ENCODE data around the gene PLEKHB1.

Gene PLEKHB1

DNA sequence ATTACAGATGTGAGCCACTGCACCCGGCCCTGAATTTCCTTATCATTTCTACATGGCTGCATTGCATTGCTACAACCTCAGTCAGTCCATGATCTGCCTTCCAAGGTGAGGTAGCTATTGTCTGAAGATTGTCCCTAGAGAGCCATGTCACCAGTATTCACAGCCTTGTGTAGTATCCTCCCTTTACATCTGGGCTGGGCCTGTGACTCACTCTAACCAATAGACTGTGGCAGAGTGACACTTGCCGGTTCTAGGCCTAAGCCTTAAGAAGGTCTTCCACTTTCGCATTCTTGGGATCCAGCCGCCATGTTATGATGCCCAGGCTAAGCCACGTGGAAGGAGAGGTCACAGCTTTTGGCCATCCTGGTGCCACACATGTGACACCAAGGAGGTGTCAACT lies 10.1 kb upstream of the PLEKHB1 start:
- TF ChIP-seq, protein P1, sequence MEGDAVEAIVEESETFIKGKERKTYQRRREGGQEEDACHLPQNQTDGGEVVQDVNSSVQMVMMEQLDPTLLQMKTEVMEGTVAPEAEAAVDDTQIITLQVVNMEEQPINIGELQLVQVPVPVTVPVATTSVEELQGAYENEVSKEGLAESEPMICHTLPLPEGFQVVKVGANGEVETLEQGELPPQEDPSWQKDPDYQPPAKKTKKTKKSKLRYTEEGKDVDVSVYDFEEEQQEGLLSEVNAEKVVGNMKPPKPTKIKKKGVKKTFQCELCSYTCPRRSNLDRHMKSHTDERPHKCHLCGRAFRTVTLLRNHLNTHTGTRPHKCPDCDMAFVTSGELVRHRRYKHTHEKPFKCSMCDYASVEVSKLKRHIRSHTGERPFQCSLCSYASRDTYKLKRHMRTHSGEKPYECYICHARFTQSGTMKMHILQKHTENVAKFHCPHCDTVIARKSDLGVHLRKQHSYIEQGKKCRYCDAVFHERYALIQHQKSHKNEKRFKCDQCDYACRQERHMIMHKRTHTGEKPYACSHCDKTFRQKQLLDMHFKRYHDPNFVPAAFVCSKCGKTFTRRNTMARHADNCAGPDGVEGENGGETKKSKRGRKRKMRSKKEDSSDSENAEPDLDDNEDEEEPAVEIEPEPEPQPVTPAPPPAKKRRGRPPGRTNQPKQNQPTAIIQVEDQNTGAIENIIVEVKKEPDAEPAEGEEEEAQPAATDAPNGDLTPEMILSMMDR (IDR thresholded peaks at IDR 0.05; ENCODE audit: extremely low read depth, missing control alignments) = no peak
- DNase-seq (ENCODE audit: low spot score) = no peak

DNA sequence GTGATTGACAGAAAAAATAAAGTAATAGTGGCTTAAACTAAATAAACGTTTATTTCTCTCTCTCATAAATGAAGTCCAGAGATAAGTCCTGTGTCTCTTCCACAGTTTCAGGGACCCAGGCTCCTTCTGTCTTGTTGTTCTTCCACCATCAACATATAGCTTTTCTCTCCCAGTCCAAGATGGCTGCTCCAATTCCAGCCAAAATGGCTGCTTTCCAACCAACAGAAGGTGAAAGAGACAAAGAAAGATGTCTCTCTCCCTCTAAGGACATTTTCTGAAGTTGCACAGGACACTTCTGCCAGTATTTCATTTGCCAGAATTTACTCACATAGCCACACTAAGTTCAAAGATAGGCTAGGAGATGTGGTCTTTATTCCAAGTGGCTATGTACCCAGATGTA lies 9.4 kb upstream of the PLEKHB1 start:
- DNase-seq (ENCODE audit: low spot score) = no peak
- TF ChIP-seq, protein P1 (IDR thresholded peaks at IDR 0.05; ENCODE audit: extremely low read depth, missing control alignments) = no peak

DNA sequence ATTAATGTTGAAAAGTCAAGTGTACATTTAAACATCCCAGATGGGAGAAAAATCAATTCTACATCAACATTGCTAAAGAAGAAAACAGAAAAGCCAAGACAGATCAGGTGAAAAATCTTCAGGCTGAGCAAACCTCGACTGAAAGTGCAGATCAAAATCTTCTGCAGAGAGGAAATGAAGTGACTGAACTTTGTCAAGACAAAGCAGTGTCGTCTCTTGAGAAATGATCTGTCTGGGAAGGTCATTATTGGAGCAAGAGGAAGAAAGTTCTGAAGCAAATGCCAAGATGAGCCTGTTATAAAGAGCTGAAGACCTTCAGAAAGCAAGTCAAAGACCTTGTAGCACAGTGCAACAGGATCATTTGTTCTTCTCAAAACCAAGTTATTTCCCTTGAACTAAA lies 5.8 kb upstream of the PLEKHB1 start:
- TF ChIP-seq, protein P1 (IDR thresholded peaks at IDR 0.05; ENCODE audit: extremely low read depth, missing control alignments) = no peak
- DNase-seq (ENCODE audit: low spot score) = no peak

DNA sequence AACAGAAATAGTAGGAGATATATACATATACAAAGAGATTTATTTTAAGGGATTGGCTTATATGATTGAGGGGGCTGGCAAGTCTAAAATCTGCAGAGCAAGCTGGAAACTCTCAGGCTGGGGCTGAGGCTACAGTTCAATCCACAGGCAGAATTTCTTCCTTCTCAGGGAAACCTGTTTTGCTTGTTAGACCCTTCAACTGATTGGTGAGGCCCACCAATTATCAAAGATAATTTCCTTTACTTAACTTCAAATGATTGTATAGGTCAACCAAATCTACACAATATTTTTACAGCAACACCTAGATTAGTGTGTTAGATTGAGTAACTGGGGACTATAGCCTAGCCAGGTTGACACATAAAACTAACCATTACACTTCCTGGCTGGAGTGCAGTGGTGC lies 4.7 kb upstream of the PLEKHB1 start:
- TF ChIP-seq, protein P1 (IDR thresholded peaks at IDR 0.05; ENCODE audit: extremely low read depth, missing control alignments) = no peak
- no peak for DNase-seq (ENCODE audit: low spot score)

DNA sequence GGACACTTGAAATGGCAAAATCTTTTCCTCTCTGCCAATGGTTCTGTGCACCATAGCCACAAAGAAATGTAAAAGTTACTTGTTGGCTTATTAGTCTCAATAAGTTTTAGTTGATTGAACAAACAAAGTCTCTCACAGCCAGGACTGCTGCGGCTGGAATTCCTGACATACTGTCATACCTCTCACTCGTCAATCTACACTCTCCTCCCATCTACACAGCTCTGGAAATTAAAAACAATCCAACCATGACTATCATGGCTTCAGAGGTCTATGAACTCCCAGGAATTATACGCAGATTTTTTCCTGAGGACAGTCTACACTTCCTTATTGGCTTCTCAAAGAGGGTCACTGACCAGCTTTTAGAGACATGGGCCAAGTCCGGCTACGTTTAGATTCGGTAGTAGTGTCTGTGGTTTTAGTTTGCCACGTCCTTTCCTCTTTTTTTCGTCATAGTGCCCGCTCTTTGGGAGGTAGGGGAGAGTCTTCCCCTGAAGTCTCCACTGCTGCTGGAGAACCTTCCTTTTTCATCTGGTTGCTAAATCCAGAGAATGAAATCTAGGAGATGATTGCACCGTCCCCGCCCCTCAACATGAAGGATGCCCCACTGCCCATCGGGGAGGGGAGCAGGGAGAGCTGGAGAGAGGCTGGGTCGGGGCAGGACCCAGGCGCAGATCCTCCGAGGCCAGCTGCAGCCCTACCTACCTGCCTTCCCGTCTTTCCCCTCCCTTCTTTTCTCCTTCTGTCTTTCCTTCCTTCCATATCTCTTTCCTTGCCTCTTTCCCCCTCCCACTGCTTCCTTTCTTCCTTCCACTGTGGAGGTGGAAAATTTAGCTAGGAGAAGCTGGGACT lies 1.0 kb upstream of the PLEKHB1 start:
- TF ChIP-seq, protein P1 (IDR thresholded peaks at IDR 0.05; ENCODE audit: extremely low read depth, missing control alignments) = no peak
- DNase-seq (ENCODE audit: low spot score) = no peak

DNA sequence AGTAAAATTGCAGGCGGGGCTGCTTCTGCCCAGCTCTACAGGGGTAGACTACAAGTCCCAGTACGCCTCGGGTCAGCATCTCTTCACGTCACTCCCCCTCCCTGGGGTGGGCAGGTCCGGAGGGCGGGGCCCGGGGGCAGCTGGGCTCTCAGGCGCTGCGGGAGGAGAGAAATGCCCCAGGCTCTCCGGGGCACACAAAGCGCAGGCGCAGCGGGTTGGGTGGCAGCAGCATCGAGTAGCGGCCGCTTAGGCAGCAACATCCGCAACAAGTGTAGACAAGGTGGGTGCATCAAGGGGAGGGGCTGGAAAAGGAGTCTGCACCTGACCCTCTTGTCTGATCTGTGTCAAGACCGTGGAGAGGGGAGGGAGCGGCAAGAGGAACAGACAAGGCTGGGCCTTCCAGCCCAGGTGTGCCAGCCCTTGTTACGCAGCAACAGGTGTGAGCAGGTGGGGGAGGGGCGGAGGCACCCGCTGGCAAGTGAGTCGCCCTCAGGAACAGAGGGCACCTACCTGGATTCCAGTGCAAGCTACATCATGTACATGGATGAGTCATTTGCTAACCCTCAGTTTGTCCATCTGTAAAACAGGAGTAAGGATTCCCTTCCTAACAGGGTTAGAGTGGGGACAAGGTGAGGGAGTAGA lies 1.2 kb downstream of the PLEKHB1 start:
- TF ChIP-seq, protein P1 (IDR thresholded peaks at IDR 0.05; ENCODE audit: extremely low read depth, missing control alignments) = no peak
- DNase-seq (ENCODE audit: low spot score) = peak; percentile 86

DNA sequence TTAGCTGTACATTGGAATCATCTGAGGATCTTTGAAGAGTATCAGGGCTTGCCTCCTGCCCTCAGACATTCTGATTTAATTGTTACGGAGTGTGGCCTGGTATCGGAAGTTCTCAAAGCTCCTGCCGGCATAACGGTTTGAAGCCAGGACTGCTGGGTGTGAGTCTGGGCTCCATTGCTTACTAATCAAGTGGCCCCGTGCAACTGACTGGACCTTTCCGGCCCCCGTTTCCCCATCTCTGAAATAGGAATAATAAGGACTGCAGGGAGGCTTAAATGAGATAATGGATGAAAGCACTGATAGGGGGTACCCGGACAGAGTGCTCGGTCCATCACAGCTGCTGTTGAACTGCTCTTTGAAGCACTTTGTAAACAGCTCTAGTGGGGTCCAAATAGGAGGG lies 1.7 kb downstream of the PLEKHB1 start:
- no peak for DNase-seq (ENCODE audit: low spot score)
- TF ChIP-seq, protein P1 (IDR thresholded peaks at IDR 0.05; ENCODE audit: extremely low read depth, missing control alignments) = no peak
